Osteoblast (primary cell): Measurements from ENCODE around the gene USP32. TPM values are rescaled to one million over a fixed set of nuclear protein-coding genes. Genes with fewer than 3 reads are reported as not detected.

ENCODE experiments used
- DNase-seq: peaks from one replicate; pipeline ENCODE4 v3.0.0; 2011; ENCODE audit warnings: low spot score, mixed read lengths; ENCODE audit not compliant: insufficient read length; ENCODE audit errors: missing footprints
- H2AFZ ChIP-seq: 2 replicates; pipeline ENCODE4 v1.6.0; 2011; ENCODE audit warnings: mild to moderate bottlenecking, low read length
- H3K27ac ChIP-seq: 2 replicates; pipeline ENCODE4 v1.5.1; 2011; ENCODE audit warnings: mild to moderate bottlenecking, low read depth, low read length, moderate library complexity
- H3K27me3 ChIP-seq: 2 replicates; pipeline ENCODE4 v1.6.0; 2012; ENCODE audit warnings: mild to moderate bottlenecking, control low read depth, inconsistent platforms, low read length, moderate library complexity; ENCODE audit not compliant: insufficient read depth
- H3K36me3 ChIP-seq: 2 replicates; pipeline ENCODE4 v1.5.1; 2011; ENCODE audit warnings: mild to moderate bottlenecking, low read length, control low read depth, moderate library complexity; ENCODE audit not compliant: insufficient read depth
- H3K4me1 ChIP-seq: 2 replicates; pipeline ENCODE4 v1.5.1; 2011; ENCODE audit warnings: mild to moderate bottlenecking, low read length, control low read depth, moderate library complexity; ENCODE audit not compliant: insufficient read depth
- H3K4me2 ChIP-seq: 2 replicates; pipeline ENCODE4 v1.6.0; 2011; ENCODE audit warnings: mild to moderate bottlenecking, low read length; ENCODE audit not compliant: insufficient read depth
- H3K4me3 ChIP-seq: fragments of 200-600 bp; sonication (generic); 3 replicates; pipeline ENCODE4 v1.5.1; 2012; ENCODE audit warnings: mild to moderate bottlenecking, low read length, inconsistent platforms; ENCODE audit not compliant: insufficient read depth
- H3K79me2 ChIP-seq: 2 replicates; pipeline ENCODE4 v1.6.0; 2012; ENCODE audit warnings: mild to moderate bottlenecking, low read length, control low read depth, inconsistent platforms; ENCODE audit not compliant: insufficient read depth
- H3K9me3 ChIP-seq: 2 replicates; pipeline ENCODE4 v1.5.1; 2011; ENCODE audit warnings: low read depth, low read length, control low read depth
- H4K20me1 ChIP-seq: 2 replicates; pipeline ENCODE4 v1.6.0; 2012; ENCODE audit warnings: mild to moderate bottlenecking, low read length, control low read depth; ENCODE audit not compliant: insufficient read depth
- total RNA-seq: library from RNA; depleted of rRNA; stranded (reverse); fragments of >200 nt; gene quantifications from 2 replicates; pipeline ENCODE4 v1.2.3, GENCODE V29; 2012
- TF ChIP-seq, protein P1 (sequence below): IDR thresholded peaks from 2 replicates; pipeline ENCODE4 v1.5.1; 2011; ENCODE audit warnings: mild to moderate bottlenecking, low read depth, low read length, moderate library complexity; ENCODE audit errors: extremely low read depth

USP32 gene
- total RNA-seq, 1 donor = 99.5 TPM

DNA sequence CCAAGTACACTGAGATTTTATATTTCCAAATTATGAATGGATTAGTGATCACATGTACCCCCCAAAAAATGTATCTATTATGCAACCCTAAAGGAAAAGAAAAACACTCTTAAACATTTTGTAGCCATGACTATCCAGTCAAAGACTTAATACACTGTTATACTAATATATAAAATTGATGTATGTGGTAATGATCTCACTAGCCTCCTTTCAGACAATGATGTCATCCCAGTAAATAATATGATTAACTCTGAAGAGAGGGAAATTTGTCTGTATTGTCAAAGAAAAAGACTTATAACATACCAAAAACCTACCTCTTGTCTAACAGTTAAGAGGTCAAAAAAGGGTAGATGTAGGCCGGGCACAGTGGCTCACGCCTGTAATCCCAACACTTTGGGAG, 80.7 kb downstream of the USP32 start:
- peak overlapping the region; percentile 57 for H3K27ac ChIP-seq
- no peaks in the 10 kb centered on the region for H3K36me3 ChIP-seq
- no peaks in the 10 kb centered on the region for H3K9me3 ChIP-seq
- peaks cover 30% of the 10 kb centered on the region for H4K20me1 ChIP-seq
- TF ChIP-seq, protein P1, sequence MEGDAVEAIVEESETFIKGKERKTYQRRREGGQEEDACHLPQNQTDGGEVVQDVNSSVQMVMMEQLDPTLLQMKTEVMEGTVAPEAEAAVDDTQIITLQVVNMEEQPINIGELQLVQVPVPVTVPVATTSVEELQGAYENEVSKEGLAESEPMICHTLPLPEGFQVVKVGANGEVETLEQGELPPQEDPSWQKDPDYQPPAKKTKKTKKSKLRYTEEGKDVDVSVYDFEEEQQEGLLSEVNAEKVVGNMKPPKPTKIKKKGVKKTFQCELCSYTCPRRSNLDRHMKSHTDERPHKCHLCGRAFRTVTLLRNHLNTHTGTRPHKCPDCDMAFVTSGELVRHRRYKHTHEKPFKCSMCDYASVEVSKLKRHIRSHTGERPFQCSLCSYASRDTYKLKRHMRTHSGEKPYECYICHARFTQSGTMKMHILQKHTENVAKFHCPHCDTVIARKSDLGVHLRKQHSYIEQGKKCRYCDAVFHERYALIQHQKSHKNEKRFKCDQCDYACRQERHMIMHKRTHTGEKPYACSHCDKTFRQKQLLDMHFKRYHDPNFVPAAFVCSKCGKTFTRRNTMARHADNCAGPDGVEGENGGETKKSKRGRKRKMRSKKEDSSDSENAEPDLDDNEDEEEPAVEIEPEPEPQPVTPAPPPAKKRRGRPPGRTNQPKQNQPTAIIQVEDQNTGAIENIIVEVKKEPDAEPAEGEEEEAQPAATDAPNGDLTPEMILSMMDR = no peak
- H3K27me3 ChIP-seq = no peaks in the 10 kb centered on the region
- no peak for DNase-seq
- H3K4me3 ChIP-seq = no peak overlapping the region
- no peak overlapping the region for H2AFZ ChIP-seq
- H3K4me1 ChIP-seq = peaks cover 8% of the 10 kb centered on the region
- no peak overlapping the region for H3K4me2 ChIP-seq
- peaks cover 96% of the 10 kb centered on the region for H3K79me2 ChIP-seq

DNA sequence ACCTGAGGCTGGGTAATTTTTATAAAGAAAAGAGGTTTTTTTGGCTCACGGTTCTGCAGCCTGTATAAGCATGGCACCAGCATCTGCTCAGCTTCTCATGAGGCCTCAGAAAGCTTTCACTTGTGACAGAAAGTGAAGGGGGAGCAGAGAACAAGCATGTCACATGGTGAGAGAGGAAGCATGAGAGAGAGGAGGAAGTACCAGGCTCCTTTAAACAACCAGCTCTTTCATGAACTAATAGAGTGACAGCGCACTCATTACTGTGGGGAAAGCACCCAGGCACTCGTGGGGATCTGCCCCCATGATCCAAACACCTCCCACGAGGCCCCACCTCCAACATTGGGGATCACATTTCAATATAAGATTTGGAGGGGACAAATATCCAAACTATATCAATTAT, 86.8 kb downstream of the USP32 start:
- DNase-seq = no peak
- no peaks in the 10 kb centered on the region for H3K4me1 ChIP-seq
- H2AFZ ChIP-seq = no peak overlapping the region
- peaks cover 12% of the 10 kb centered on the region for H4K20me1 ChIP-seq
- no peaks in the 10 kb centered on the region for H3K9me3 ChIP-seq
- H3K27me3 ChIP-seq = no peaks in the 10 kb centered on the region
- H3K36me3 ChIP-seq = no peaks in the 10 kb centered on the region
- peaks cover 89% of the 10 kb centered on the region for H3K79me2 ChIP-seq
- H3K4me3 ChIP-seq = no peak overlapping the region
- no peak overlapping the region for H3K4me2 ChIP-seq
- H3K27ac ChIP-seq = no peak overlapping the region
- TF ChIP-seq, protein P1 = no peak

DNA sequence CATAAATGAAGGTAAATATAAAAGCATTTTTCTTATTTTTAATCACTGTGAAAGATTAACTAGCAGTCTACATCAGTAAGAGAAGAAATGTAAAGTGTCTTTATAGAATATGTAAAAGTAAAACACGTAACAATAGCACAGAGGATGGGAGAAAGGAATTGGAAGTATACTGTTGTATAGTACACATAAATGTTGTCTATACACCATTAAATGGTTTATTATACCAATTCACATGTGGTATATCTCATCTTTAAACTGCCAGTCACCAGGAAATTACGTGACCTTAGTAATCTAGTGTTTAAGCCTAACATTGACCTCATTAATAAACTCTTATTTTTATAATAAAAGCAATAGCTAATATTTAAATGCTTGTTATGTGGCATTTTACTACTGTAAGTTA, 87.4 kb downstream of the USP32 start:
- Histone ChIP-seq H3K4me3 (no peak overlapping the region), H3K27me3 (no peaks in the 10 kb centered on the region), H3K4me1 (no peaks in the 10 kb centered on the region), H4K20me1 (peaks cover 15% of the 10 kb centered on the region), H3K27ac (no peak overlapping the region), H2AFZ (no peak overlapping the region), H3K79me2 (peaks cover 88% of the 10 kb centered on the region), H3K4me2 (no peak overlapping the region), H3K9me3 (no peaks in the 10 kb centered on the region), H3K36me3 (no peaks in the 10 kb centered on the region)
- TF ChIP-seq, protein P1 = no peak
- no peak for DNase-seq

DNA sequence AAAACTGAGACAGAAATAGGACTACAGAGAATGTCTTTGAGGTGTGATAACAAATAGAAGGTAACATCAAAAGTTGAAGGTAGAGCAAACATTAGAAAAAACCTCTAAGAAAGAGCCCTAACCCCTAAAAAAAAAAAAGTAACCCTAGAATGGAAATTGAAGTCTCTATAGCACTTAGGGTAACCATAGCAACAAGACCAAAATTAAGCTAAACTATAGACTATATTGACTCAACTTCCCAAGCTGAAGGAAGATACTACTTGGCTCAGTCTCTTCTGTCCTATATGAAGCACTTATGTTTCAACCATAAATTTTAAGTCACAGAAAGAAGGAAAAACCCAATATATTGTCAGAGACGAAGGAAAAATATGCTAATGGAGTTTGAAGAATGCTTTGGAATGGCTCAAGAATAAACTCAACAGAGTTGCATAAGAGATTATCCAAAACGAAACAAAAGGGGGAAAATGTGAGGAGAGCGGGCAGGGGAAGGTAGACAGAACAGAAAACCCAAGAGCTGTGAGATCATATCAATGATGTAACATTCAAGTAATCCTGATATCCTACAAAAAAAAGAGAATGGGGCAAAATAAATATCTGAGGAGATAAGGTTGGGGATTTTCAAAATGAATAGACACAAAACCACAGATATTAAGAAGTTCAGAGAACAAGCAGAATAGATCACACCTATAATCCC, 88.4 kb downstream of the USP32 start:
- Histone ChIP-seq H3K36me3 (no peaks in the 10 kb centered on the region), H3K4me3 (no peak overlapping the region), H3K79me2 (peaks cover 88% of the 10 kb centered on the region), H3K27me3 (no peaks in the 10 kb centered on the region), H3K9me3 (no peaks in the 10 kb centered on the region), H3K27ac (no peak overlapping the region), H2AFZ (no peak overlapping the region), H3K4me1 (no peaks in the 10 kb centered on the region), H3K4me2 (no peak overlapping the region), H4K20me1 (peaks cover 19% of the 10 kb centered on the region)
- DNase-seq = no peak
- TF ChIP-seq, protein P1 = no peak
